ENCODE results near the gene KIAA1614.

Gene KIAA1614

GRCh38 chr1:180941518-180942275 lies 29.0 kb downstream of the KIAA1614 start:
- DNase-seq (ENCODE audit: low read depth), result no peak
- TF ChIP-seq CTCF (conservative IDR thresholded peaks at IDR 0.05; ENCODE audit: low read depth, low read length), result no peak
- H3K4me3 ChIP-seq (ENCODE audit: low read length), result no peak overlapping the region

- no peak for TF ChIP-seq CTCF (conservative IDR thresholded peaks at IDR 0.05; ENCODE audit: low read depth, low read length)
- no peak overlapping the region for H3K4me3 ChIP-seq (ENCODE audit: low read length)
- no peak for DNase-seq (ENCODE audit: low read depth)
These were observed 32.5 kb downstream of the KIAA1614 start for GRCh38 chr1:180945151-180945550.

GRCh38 chr1:180945551-180945950 lies 32.9 kb downstream of the KIAA1614 start:
- DNase-seq (ENCODE audit: low read depth), result no peak
- TF ChIP-seq CTCF (conservative IDR thresholded peaks at IDR 0.05; ENCODE audit: low read depth, low read length), result no peak
- H3K4me3 ChIP-seq (ENCODE audit: low read length), result no peak overlapping the region

- no peak for TF ChIP-seq CTCF (conservative IDR thresholded peaks at IDR 0.05; ENCODE audit: low read depth, low read length)
- no peak overlapping the region for H3K4me3 ChIP-seq (ENCODE audit: low read length)
- DNase-seq (ENCODE audit: low read depth), result no peak
These were observed 33.4 kb downstream of the KIAA1614 start for GRCh38 chr1:180946056-180946455.

GRCh38 chr1:180946541-180947498 lies 34.1 kb downstream of the KIAA1614 start:
- no peak for TF ChIP-seq CTCF (conservative IDR thresholded peaks at IDR 0.05; ENCODE audit: low read depth, low read length)
- DNase-seq (ENCODE audit: low read depth), result no peak
- no peak overlapping the region for H3K4me3 ChIP-seq (ENCODE audit: low read length)

- no peak for TF ChIP-seq CTCF (conservative IDR thresholded peaks at IDR 0.05; ENCODE audit: low read depth, low read length)
- no peak for DNase-seq (ENCODE audit: low read depth)
- no peak overlapping the region for H3K4me3 ChIP-seq (ENCODE audit: low read length)
These were observed 34.8 kb downstream of the KIAA1614 start for GRCh38 chr1:180947499-180947885.

All from retinal pigment epithelial cell (primary cell).